Ishikawa (cell line): Measurements from ENCODE around the gene ZNF732.

Experiments
- CREB1 ChIP-seq: IDR thresholded peaks from 2 replicates; pipeline ENCODE4 v1.6.1; 2012; ENCODE audit warnings: low read depth
- FOXM1 ChIP-seq: IDR thresholded peaks from 2 replicates; pipeline ENCODE4 v1.6.1; 2012; ENCODE audit warnings: low read depth, borderline replicate concordance
- NFIC ChIP-seq: IDR thresholded peaks from 2 replicates; pipeline ENCODE4 v1.6.1; 2012
- RAD21 ChIP-seq: IDR thresholded peaks from 2 replicates; pipeline ENCODE4 v1.6.1; 2012; ENCODE audit warnings: low read depth
- TAF1 ChIP-seq: IDR thresholded peaks from 2 replicates; pipeline ENCODE4 v1.6.1; 2012; ENCODE audit warnings: low read depth, mild to moderate bottlenecking
- TF ChIP-seq, protein P1 (sequence below): IDR thresholded peaks from 2 replicates; pipeline ENCODE4 v1.6.1; 2012; ENCODE audit warnings: low read depth, mild to moderate bottlenecking

DNA sequence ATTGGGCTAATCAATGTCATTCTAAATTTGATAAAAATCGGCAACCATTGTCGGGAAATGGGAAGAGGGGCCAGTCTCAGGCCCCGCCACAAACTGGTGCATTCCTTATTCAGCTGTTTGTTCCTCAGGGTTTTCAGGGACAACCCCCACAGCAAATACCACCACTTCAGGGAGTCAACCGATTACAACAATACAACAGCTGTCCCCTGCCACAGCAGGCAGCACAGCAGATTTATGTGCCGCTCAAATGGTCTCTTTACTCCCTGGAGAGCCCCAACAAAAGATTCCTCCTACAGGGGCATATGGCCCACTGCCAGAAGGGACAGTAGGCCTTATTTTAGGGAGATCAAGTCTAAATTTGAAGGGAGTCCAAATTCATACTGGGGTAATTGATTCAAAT, 61.8 kb downstream of the ZNF732 start:
- TF ChIP-seq CREB1 (no peak), NFIC (no peak), TAF1 (no peak), FOXM1 (no peak), RAD21 (no peak)
- TF ChIP-seq, protein P1, sequence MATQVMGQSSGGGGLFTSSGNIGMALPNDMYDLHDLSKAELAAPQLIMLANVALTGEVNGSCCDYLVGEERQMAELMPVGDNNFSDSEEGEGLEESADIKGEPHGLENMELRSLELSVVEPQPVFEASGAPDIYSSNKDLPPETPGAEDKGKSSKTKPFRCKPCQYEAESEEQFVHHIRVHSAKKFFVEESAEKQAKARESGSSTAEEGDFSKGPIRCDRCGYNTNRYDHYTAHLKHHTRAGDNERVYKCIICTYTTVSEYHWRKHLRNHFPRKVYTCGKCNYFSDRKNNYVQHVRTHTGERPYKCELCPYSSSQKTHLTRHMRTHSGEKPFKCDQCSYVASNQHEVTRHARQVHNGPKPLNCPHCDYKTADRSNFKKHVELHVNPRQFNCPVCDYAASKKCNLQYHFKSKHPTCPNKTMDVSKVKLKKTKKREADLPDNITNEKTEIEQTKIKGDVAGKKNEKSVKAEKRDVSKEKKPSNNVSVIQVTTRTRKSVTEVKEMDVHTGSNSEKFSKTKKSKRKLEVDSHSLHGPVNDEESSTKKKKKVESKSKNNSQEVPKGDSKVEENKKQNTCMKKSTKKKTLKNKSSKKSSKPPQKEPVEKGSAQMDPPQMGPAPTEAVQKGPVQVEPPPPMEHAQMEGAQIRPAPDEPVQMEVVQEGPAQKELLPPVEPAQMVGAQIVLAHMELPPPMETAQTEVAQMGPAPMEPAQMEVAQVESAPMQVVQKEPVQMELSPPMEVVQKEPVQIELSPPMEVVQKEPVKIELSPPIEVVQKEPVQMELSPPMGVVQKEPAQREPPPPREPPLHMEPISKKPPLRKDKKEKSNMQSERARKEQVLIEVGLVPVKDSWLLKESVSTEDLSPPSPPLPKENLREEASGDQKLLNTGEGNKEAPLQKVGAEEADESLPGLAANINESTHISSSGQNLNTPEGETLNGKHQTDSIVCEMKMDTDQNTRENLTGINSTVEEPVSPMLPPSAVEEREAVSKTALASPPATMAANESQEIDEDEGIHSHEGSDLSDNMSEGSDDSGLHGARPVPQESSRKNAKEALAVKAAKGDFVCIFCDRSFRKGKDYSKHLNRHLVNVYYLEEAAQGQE = no peak
